ENCODE measurements around the gene EDA.

- TF ChIP-seq CTCF (IDR thresholded peaks at IDR 0.05) (no peak), POLR2A (IDR thresholded peaks at IDR 0.05) (no peak), POLR2AphosphoS5 (IDR thresholded peaks at IDR 0.05) (no peak)
These were observed 345.6 kb downstream of the EDA start for GRCh38 chrX:69961365-69962072.
